ENCODE data around the gene HBA1. TPM values are rescaled to one million over a fixed set of nuclear protein-coding genes. Genes with fewer than 3 reads are reported as not detected.
"Not testable (repeated sequence)": the region's sequence is repeated elsewhere in the genome, so short reads cannot be mapped to it uniquely, and the experiment has no call there.

HBA1 gene
- total RNA-seq, 4 donors from 2014 or later = not detected

GRCh38 chr16:146646-147045, 29.8 kb upstream of the HBA1 start:
- TF ChIP-seq POLR2A (IDR thresholded peaks at IDR 0.05) (no peak), CTCF (IDR thresholded peaks at IDR 0.05) (no peak)
- H3K4me1 ChIP-seq = no peaks in the 10 kb centered on the region
- no peak for DNase-seq
- H3K27ac ChIP-seq = no peak overlapping the region
- no peaks in the 10 kb centered on the region for H3K9me3 ChIP-seq
- H3K36me3 ChIP-seq = no peaks in the 10 kb centered on the region
- no peaks in the 10 kb centered on the region for H3K27me3 ChIP-seq
- no peak overlapping the region for H3K4me3 ChIP-seq

GRCh38 chr16:149024-149660, 27.3 kb upstream of the HBA1 start:
- Histone ChIP-seq H3K27me3 (no peaks in the 10 kb centered on the region), H3K27ac (no peak overlapping the region), H3K9me3 (no peaks in the 10 kb centered on the region), H3K4me1 (peaks cover 0 to under 1% (median 0%) of the 10 kb centered on the region in 4 donors), H3K4me3 (no peak overlapping the region), H3K36me3 (no peaks in the 10 kb centered on the region)
- TF ChIP-seq CTCF (IDR thresholded peaks at IDR 0.05) (no peak), POLR2A (IDR thresholded peaks at IDR 0.05) (no peak)
- DNase-seq = no peak

- no peak within 1 kb of the TSS for H3K4me3 ChIP-seq
- TF ChIP-seq POLR2A (IDR thresholded peaks at IDR 0.05) (no peak), CTCF (IDR thresholded peaks at IDR 0.05) (no peak)
- no peak within 1 kb of the TSS for H3K27ac ChIP-seq
- peaks cover 0 to 5% of the 10 kb centered on the region in 2 donors for H3K27me3 ChIP-seq
- H3K36me3 ChIP-seq = no peaks in the 10 kb centered on the region
- peaks cover 0 to 9% (median 5%) of the 10 kb centered on the region in 4 donors for H3K4me1 ChIP-seq
- DNase-seq = no peak
- H3K9me3 ChIP-seq = no peaks in the 10 kb centered on the region
Observed at GRCh38 chr16:152141-153128, 24.0 kb upstream of the HBA1 start, which contains the start of gene HBZ. Gene HBZ (plus strand): TSS chr16:152644. CDS start chr16:152910, 266 bp downstream.

GRCh38 chr16:153129-153521, 23.4 kb upstream of the HBA1 start:
- not testable (repeated sequence) for DNase-seq, H3K36me3 ChIP-seq, H3K27me3 ChIP-seq

GRCh38 chr16:153550-154216, 22.8 kb upstream of the HBA1 start:
- H3K4me3 ChIP-seq, DNase-seq, H3K27me3 ChIP-seq, H3K36me3 ChIP-seq, H3K9me3 ChIP-seq, H3K4me1 ChIP-seq, H3K27ac ChIP-seq: not testable (repeated sequence)

More at GRCh38 chr16:153129-153521, 23.4 kb upstream of the HBA1 start:
- H3K4me1 ChIP-seq, H3K9me3 ChIP-seq, H3K27ac ChIP-seq, H3K4me3 ChIP-seq: not testable (repeated sequence)

- Histone ChIP-seq H3K27me3 (peaks cover 0 to 5% of the 10 kb centered on the region in 2 donors), H3K4me1 (peaks cover 0 to 9% (median 5%) of the 10 kb centered on the region in 4 donors)
Observed at GRCh38 chr16:154217-155030, 22.1 kb upstream of the HBA1 start.

More at GRCh38 chr16:154217-155030, 22.1 kb upstream of the HBA1 start:
- H3K4me3 ChIP-seq = peak overlapping the region; percentile 16 to 48 (median 42)
- H3K27ac ChIP-seq = peak overlapping the region in 1 of 4 donors; percentile 17
- TF ChIP-seq CTCF (IDR thresholded peaks at IDR 0.05) = no peak
- no peak for TF ChIP-seq POLR2A (IDR thresholded peaks at IDR 0.05)
- no peaks in the 10 kb centered on the region for H3K9me3 ChIP-seq
- DNase-seq = no peak
- no peaks in the 10 kb centered on the region for H3K36me3 ChIP-seq

Measured in Peyer's patch (tissue), 4 donors.